ENCODE results near the gene IL2RG. TPM values are rescaled to one million over a fixed set of nuclear protein-coding genes. Genes with fewer than 3 reads are reported as not detected.

Gene IL2RG
- total RNA-seq, 1 experiment from 2014 or later, result not detected

- no peak overlapping the region for H2BK5ac ChIP-seq (ENCODE audit: insufficient read length, low read length)
- H4K20me1 ChIP-seq (ENCODE audit: control insufficient read depth, insufficient read depth, insufficient read length), result no peaks in the 10 kb centered on the region
- no peak overlapping the region for H4K91ac ChIP-seq (ENCODE audit: insufficient read length, low read depth, low read length)
- H2BK120ac ChIP-seq (ENCODE audit: low read depth, low read length, poor library complexity, severe bottlenecking), result no peak overlapping the region
- H3K79me1 ChIP-seq (ENCODE audit: insufficient read depth, low read depth, low read length, poor library complexity, severe bottlenecking), result no peaks in the 10 kb centered on the region
- DNase-seq, result no peak
- H2BK12ac ChIP-seq (ENCODE audit: insufficient read length, low read depth, low read length), result no peak overlapping the region
- H2AFZ ChIP-seq (ENCODE audit: low read length), result no peak overlapping the region
- H3K27me3 ChIP-seq (ENCODE audit: insufficient read depth, low read length), result no peaks in the 10 kb centered on the region
- H3K27ac Mint-ChIP-seq, result no peak overlapping the region
- no peak overlapping the region for H3K4me2 ChIP-seq (ENCODE audit: insufficient read depth, insufficient read length, low read length)
- H3K18ac ChIP-seq (ENCODE audit: insufficient read length, low read depth, low read length), result no peak overlapping the region
- no peak overlapping the region for H3K56ac ChIP-seq (ENCODE audit: insufficient read length, low read depth, low read length)
- H3K9me3 ChIP-seq (ENCODE audit: control insufficient read depth, low read depth, low read length), result peaks cover 11% of the 10 kb centered on the region
- peaks cover 6 to 8% of the 10 kb centered on the region in 2 experiments; a peak in 1 of 4 replicates for H3K4me1 Mint-ChIP-seq
- peaks cover 2 to 5% (median 4%) of the 10 kb centered on the region in 3 experiments; a peak in 4 of 7 replicates for H3K36me3 Mint-ChIP-seq (ENCODE audit: insufficient read depth in 1 of 3, low read depth in 3 of 3)
- H2BK20ac ChIP-seq (ENCODE audit: low read depth, low read length, poor library complexity, severe bottlenecking), result no peak overlapping the region
- no peak overlapping the region for H2BK15ac ChIP-seq (ENCODE audit: low read depth, low read length)
- H3T11ph ChIP-seq (ENCODE audit: low read length), result no peak overlapping the region
- no peak overlapping the region for H4K8ac ChIP-seq (replicated peaks; ENCODE audit: insufficient read length, low read depth, low read length)
- no peak overlapping the region for H3K4ac ChIP-seq (ENCODE audit: low read depth, low read length)
- H3K23me2 ChIP-seq (ENCODE audit: insufficient read length, low read depth, low read length, poor library complexity, severe bottlenecking), result no peaks in the 10 kb centered on the region
- peaks cover 2% of the 10 kb centered on the region; the same call in 1 of the 2 replicates for H3K79me2 ChIP-seq (ENCODE audit: insufficient read depth, low read length)
- no peak overlapping the region for H2AK5ac ChIP-seq (ENCODE audit: insufficient read length, low read length)
- H3K4me1 ChIP-seq (ENCODE audit: insufficient read depth, low read length), result no peaks in the 10 kb centered on the region
- no peak overlapping the region for H4K5ac ChIP-seq (ENCODE audit: insufficient read length, low read depth, low read length)
- no peak overlapping the region for H3K27ac ChIP-seq (ENCODE audit: insufficient read length, low read depth, low read length)
- no peak overlapping the region for H3K23ac ChIP-seq (ENCODE audit: insufficient read length, low read depth, low read length)
- TF ChIP-seq CTCF (conservative IDR thresholded peaks at IDR 0.05), result no peak
- peaks cover 43 to 70% of the 10 kb centered on the region in 2 experiments for H3K9me3 Mint-ChIP-seq
- H3K9ac ChIP-seq (ENCODE audit: extremely low read depth, insufficient read length, low read length), result no peak overlapping the region
- no peak overlapping the region for H3K14ac ChIP-seq (ENCODE audit: insufficient read depth, low read length)
- H3K27me3 Mint-ChIP-seq (ENCODE audit: low read depth), result peaks cover 10% of the 10 kb centered on the region
- WGBS (ENCODE audit: extremely low coverage, insufficient read length, low lambda C conversion rate), result no CpG with 5 or more reads among the region's 5 CpGs
- H3K4me3 Mint-ChIP-seq, result no peak overlapping the region
These were observed 40.8 kb downstream of the IL2RG start for GRCh38 chrX:71070531-71070930.
